Measurements from ENCODE around the gene CAMKK2.
A peak's percentile ranks its signal among the peaks of the same experiment; 100 is the strongest.
"Not testable (repeated sequence)": the region's sequence is repeated elsewhere in the genome, so short reads cannot be mapped to it uniquely, and the experiment has no call there.

Gene CAMKK2

DNA sequence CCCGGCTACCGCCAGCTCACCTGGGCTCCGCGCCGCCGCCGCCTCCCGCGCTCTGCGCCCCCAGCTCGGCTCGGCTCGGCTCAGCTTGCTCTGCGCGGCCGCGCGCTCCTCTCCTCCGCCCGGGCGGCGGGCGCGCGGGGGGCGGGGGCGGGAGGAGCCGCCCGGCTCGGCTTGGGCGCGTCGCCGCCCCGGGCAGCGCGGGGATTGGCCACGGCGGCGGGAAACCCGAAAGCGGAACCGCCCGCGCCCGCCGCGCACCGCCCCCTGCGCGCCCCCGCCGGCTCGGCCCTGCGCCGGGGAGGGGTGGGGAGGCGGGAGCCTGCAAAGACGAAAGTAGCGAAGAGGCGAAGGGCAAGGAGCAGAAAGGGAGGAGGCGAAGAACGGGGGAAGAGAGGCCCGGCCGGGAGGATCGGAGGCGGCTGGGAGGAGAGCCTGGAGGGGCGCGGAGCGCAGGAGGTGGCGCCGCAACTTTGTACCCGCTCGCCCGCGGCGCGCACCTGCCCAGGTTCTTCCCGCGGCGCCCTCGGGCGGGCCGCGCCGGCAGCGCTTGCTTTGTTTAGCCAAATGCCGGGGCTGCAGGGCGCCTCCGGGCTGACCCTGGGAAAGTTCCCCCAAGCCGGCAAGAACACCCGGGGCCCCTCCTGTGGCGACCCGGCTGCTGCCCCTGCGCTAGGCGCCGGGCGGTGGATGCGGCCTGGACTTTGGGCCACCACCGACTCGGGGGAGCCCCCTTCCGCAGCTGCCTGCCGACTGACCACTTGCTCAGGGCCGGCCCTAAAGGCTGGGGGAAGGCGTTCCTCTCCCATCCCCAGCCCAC, at the start of gene CAMKK2:
CAMKK2 (minus strand) TSS at position 92 of the 817 bp plus-strand sequence. CDS start 22,183 bp downstream, outside the sequence.
- peak; percentile 76 for DNase-seq

DNA sequence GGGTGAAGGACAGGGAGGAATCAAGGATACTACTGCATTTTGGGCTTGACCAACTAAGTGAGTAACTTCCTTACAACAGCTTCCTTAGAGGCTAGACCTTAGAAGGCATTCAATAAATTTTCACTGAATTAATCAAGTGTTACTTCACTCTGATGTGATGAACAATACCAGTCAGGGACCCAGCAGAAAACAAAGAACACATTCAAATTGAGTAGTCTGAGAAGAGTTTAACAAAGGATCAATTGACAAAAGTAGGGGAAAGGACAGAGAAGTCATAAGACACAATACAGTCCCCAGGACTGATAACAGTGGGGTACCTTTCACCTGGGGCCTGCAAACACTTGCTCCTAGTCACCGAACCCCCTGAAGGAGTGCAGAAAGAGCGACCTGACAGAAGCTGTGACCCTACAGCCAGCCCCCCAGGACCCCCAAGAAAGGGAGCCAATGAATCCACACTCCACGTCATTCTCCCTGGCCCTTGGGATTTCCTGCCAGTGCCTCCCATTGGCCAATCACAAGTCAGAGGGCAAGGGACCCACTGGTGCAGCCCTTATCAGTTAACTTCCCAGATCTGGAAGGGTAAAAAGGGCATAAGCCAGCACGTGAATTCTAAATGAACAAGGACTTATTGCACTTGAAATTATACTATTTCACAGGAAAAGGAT, 48.8 kb upstream of the CAMKK2 start:
- DNase-seq, result no peak

DNA sequence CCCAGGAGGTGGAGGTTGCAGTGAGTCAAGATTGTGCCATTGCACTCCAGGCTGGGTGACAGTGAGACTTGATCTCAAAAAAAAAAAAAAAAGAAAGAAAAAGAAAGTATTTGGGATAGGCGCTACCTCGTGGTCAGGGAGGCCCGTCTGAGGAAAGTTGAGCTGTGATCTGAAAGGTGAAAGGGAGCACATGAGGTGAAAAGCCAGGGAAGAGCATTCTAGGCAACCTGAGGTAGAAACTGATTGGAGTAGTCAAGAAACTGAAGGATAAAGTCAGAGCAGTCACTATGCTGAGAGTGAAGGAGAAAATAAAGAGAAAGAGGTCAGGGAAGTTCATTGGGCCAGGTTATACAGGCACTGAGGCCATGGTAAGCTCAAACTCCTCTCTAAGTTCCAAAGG, 48.0 kb upstream of the CAMKK2 start:
- DNase-seq, result no peak

DNA sequence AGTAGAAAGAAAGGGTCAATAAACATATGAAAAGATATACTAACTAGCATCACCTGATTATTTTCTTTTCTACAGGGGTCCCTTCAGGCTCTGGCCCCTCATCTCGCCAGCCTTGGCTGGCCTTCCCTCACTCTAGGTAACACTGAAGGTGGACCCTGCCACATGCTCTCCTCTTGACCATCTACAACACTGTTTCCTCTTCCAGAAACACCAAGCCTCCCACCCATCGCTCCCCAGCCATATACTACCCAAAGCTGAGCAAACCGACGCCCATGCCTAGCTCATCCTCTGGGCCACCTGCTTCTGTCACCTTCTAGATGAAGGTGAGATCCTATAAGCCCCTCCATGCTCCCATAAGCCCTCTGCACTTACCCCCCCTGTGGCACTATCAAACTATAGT, 40.9 kb upstream of the CAMKK2 start:
- DNase-seq, result no peak

DNA sequence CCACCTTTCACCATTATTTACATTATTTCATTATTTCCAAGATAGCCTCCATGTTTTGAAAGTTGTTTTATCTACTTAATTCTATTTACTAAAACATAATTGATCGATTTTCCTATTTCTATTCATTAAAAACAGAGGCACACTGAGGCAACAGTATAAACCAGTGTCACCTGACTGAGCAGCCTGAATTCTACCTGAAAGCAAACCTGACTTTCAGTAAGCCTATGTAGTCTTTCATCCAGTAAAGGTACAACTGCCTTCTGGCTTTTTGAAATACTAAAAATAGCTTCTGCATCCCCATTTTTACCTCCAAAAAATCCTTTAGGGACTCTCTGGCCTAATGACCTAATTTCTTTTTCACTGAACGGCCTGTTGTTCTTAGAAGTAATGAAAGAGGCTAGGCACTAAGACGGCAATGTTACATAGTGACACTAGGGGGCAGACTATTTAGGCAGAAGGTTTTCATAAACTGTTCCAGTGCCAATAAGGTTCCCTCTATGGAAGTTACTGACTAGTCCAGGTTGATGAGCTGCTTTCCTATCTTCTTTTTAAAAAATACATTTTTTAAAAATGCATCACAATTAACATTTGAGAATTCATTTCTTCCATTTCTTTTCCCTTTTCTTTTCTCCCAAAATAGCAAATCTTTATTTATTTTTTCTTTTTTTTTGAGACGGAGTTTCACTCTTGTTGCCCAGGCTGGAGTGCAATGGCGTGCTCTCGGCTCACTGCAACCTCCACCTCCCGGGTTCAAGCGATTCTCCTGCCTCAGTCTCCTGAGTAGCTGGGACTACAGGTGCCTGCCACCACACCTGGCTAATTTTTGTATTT, 38.2 kb upstream of the CAMKK2 start:
- peak; percentile 18 for DNase-seq

DNA sequence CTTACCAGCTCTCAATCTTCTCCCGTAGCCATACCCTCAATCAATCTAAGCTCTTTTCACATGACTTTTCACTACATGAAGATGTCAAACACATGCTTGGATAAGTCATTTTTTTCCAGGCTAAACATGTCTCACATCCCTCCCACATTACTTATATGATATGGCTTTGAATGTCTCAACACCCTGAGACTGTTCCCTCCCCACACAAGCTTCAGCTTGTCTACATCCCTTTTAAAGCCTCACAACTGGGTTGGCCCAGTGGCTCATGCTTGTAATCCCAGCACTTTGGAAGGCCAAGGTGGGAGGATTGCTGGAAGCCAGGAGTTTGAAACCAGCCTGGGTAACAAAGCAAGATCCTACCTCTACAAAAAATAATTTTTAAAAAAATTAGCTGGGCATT, 37.2 kb upstream of the CAMKK2 start:
- no peak for DNase-seq

DNA sequence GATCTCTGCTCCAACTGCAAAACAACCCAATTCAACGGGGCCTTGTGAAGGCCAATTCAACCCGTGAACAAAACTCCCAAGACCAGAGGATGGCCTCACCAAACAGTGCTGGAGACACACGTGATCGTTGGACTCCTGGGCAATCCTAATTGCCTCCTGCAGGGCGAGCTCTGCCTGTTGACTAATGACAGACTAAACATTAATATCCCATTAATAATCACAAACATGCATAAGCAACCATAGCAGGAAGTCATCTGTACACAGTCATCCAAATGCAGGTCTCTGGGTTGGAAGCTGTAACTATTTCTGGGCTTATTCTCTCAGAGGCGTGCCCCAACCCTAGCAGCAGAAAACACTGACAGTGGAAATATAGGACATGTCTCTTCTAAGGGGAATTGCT, 34.7 kb upstream of the CAMKK2 start:
- DNase-seq, result no peak

DNA sequence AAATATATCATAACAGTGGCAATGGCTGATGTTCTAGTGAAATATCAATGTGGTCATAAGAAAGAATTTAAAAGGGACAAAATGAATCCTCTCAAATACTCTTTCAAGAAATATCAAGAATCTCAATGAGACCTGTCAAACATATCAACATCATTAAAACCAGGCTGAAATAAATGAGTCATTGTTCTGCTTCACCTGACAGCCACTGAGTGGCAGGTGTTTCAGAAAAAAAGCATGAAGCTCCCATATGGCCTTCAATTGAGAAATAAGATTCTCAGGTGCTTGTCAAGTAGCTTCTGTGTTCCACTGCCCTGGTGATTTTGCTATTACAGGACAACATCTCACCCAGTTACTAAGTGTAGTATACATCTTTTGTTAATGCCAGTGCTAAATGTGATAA, 34.2 kb upstream of the CAMKK2 start:
- DNase-seq, result no peak

DNA sequence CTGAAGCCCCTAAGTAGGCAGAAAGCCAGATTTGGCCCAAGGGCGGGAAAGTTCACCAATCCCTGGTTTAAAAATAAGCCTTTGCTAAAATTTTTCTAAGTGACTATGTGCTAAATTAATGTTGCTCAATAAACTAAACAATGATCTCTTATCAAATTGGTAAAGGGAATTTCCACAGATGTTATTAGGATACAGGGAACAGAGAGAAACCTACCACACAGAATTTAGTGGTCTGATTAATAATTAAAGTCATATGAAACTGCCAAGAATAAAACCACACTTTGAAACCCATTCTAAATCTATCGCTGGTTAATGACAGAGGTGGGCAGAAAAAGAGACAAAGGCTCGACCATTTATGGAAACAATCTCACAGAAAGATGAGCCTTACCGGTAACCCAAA, 33.7 kb upstream of the CAMKK2 start:
- DNase-seq, result no peak

DNA sequence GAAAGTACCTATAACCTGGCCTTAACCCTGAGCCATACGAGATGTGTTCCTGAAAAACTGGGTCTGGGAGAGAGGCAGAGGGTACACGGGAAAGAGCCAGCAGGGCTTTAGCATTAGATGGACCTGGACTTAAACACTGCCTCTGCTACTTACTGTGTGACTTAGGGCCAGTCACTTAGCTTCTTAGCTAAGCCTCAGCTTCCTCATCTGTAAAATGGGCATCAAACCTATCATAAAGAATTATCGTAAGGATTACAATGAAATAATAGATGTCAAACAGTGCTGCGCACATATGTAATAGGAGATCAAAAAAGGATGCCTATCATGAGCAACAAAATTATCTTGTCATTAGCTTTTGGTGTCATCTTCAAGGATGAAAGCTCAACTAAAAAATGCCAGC, 32.1 kb upstream of the CAMKK2 start:
- no peak for DNase-seq

DNA sequence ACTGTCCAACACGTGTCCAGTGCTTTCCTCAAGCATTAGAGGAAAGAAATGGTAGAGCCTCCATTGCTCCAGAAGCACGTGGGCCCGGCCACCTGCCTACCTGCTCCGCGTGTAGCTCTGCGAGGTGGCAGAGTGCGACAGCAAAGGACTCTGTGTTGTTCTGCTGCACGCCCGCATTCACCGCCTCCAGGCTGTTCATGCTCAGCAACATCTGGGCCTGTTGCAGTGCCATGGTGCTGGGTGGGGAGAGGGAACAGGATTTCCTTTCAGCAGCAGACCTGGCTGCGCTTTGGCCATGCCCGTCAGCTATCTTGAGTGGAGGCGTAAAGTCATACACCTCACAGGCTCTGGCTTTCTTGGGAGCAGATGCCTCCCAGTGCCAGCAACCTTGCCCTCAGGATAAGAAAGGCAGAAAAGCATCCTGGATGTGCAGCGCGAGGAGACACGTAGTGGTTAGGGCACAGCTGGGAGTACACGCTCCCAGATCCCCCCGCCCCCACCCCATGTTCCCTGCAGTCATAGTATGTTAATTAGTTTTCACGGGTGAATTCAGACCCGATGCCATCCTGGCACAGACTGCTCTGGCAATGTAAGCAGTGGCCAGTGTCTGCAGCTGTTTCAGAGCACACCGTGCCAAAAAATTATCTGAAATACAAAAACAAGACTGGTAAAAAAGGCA, 30.6 kb upstream of the CAMKK2 start:
- no peak for DNase-seq

DNA sequence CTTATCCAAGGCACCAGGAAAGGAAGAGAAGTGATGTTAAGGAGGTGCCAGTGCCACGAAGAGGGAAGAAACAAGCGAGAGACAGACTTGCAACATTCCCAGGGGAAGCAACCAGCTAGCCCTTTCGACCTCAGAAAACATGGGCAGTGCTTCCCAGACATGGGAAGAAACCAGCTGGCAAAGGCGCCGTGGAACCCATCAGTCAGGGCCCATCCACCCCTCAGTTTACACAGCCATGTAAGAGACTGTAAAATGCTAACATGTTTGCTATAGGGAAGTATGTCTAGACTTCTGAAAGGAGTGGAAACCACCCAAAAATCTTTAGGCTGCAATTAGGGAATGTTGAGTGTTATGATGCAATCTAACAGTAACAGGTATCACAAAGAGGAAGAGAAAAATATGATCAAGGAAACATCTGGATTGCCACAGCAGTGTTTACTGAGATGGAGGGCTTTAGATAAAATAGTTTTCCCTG, 29.4 kb upstream of the CAMKK2 start:
- DNase-seq, result no peak

DNA sequence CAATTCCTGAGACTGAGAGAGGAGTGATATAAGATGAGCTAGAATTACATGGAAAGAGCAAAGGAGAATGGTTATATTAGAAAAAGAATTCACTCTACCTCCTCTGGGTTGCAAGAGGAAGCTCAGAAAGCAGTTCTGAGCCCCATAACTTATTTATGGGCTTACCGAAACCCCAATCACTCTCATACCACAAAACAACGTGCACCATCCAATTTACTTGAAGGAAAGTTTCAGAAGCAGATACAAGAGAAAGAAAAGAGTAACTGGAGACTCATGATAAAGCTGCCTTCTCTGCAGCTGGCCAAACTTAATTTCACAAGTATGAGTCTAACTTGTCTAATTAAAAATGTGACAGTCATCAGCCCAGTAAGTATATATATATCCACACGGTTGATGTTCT, 27.4 kb upstream of the CAMKK2 start:
- no peak for DNase-seq

DNA sequence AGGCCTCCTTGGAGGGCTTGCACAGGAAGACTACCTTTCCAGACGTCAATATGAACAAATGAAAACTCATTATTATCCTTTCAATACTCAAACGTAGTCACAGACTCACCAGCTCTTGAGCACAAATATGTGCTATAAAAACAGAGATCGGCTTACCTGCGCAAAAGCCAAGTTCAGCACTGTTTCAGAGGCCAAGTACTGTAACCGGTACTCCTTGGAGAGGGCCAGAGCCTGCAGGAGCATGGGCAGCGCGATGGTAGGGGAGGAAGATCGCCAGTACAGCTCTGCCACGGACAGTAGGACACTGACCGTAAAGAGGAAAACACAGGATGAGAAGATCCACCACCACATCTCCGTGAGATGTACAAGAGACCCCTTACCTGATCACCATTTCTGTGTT, 21.6 kb upstream of the CAMKK2 start:
- no peak for DNase-seq

DNA sequence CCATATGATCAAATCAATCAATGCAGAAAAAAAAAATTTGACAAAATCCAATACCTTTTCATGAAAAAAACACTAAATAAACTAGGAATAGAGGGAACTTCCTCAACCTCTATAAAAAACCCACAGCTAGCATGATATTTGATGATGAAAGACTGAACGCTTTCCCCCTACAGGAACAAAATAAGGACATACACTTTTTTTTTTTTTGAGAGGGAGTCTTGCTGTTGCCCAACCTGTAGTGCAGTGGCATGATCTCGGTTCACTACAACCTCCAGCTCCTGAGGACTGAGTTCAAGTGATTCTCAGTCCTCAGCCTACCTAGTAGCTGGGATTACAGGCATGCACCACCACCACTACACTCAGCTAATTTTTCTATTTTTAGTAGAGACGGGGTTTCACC, 17.9 kb upstream of the CAMKK2 start:
- DNase-seq, result no peak

DNA sequence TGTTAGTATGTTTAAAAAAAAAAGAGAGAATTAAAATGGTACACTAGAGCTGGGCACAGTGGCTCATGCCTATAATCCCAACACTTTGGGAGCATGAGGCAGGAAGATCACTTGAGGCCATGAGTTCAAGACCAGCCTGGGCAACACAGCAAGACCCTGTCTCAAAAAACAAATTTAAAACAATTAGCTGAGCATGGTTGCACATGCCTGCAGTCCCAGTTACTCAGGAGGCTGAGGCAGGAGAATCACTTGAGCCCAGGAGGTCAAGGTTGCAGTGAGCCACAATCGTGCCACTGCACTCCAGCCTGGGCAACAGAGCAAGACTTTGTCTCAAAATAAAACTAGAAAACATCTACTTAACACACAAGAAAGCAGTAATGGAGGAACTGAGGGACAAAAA, 13.7 kb upstream of the CAMKK2 start:
- not testable (repeated sequence) for DNase-seq

DNA sequence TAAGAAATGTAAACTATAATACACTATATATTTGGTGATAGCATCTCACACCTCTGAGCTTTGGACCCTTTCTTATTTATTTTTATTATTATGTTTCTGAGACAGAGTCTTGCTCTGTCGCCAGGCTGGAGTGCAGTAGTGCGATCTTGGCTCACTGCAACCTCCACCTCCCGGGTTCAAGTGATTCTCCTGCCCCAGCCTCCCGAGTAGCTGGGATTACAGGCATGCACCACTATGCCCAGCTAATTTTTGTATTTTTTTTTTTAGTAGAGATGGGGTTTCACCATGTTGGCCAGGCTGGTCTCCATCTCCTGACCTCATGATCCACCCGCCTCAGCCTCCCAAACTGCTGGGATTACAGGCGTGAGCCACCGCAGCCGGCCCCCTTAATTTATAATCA, 10.9 kb upstream of the CAMKK2 start:
- not testable (repeated sequence) for DNase-seq

DNA sequence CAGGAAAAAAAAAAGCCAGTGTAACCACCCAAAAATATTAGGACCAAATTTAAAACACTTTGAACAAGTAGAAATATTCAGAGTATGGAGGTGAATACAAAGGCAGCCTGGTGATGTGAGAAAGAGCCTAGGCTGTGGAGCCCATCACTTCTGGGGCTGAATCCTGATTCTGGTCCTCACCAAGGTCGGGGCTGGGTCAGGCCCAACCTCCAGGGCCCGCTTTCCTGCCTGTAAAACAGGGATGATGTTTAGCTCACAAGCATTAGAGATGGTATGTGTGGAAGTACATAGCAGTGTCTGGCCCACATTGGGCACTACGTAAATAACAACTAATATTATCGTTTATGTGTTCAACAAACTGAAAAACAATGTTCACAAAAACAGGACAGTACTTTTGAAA, 7.8 kb upstream of the CAMKK2 start:
- DNase-seq, result no peak

DNA sequence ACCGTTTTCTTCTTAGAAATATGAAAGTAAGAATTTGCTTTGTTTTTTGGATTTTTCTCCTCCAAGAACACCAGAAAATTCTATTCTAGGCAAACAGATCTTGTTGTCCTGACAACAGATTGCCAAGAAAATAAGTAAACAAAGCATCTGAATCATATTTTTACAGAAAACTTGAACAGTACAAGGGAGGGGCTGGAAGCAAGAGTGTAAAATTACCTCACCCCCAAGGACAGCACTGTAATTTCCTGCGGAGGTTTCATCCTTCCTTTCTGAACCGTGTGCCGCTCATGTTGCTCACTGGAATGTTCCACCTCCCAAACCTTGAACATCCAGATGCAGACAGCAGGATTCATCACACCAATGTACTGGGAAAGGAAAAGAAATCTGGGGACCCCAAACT, 5.4 kb upstream of the CAMKK2 start:
- no peak for DNase-seq

DNA sequence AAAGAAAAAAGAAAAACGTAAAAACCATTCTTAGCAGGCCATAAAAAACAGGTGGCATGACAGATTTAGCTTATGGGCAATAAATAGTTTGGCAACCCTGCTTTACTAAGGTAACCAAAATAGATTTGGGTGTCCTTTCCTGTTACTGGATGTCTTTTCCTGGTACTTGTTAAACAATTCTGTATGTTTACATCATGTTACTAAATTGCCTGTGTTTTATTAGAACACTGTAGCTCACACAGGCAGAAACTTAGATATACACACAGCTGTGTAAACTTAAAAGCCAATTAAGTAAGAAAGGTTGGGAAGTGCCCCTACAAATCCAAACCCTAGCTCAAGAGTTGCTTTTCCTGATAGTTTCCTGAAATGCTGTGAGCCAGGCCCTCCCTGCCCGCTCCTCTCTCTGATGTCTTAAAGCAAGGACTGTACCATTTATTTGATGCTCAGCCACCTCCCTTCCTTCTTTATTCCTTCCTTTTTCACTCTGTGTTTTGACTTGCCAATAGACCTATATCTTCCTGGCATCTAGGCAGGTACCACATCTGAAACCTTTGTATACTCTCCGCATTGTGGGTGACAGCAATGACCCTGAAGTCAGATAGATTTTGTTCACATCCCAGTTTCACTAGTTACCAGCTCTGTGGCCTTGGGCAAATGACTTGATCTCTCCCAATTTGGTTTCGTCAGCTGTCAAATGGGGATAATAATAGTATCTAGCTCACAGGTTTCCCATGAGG, 3.7 kb upstream of the CAMKK2 start:
- DNase-seq, result no peak

DNA sequence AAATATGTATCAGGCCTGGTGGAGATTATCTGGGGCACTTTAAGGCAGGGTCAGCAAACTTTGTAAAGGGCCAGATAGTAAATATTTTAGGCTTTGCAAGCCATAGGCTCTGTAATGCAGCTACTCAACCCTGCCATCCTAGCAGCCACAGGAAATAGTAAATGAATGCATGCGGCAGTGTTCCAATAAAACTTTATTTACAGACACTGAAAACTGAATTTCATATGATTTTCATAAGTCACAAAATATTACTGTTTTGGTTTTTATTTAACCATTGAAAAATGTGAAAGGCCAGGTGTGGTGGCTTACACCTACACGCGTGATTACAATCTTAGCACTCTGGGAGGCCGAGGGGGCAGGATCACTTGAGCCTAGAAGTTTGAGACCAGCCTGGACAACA, 3.2 kb upstream of the CAMKK2 start:
- DNase-seq, result no peak

DNA sequence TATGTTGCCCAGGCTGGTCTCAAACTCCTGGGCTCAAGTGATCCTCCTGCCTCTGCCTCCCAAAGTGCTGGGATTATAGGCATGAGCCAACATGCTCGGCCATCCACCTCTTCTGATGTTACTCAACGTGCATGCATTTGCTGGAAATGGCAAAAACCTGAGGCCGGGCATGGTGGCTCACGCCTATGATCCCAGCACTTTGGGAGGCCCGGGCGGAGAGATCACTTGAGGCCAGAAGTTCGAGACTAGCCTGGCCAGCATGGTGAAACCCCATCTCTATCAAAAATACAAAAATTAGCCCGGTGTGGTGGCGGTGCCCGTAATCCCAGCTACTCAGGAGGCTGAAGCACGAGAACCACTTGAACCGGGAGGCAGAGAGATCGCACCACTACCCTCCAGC, 1.9 kb upstream of the CAMKK2 start:
- DNase-seq, result not testable (repeated sequence)
